ENCODE data around the gene HNF4A. TPM values are rescaled to one million over a fixed set of nuclear protein-coding genes. Genes with fewer than 3 reads are reported as not detected.

The HNF4A gene
- total and polyA plus RNA-seq, 2 of the 13 experiments (the other 11 are each of a cell fraction or from before 2014, with no cell fraction given): 80.9 to 169 TPM

GRCh38 chr20:44478206-44478605, 122.7 kb downstream of the HNF4A start (continued):
- no peak for TF ChIP-seq PRDM4 (CRISPR knock-in tag; IDR thresholded peaks at IDR 0.05; ENCODE audit: borderline replicate concordance)
- TF ChIP-seq, protein P1, sequence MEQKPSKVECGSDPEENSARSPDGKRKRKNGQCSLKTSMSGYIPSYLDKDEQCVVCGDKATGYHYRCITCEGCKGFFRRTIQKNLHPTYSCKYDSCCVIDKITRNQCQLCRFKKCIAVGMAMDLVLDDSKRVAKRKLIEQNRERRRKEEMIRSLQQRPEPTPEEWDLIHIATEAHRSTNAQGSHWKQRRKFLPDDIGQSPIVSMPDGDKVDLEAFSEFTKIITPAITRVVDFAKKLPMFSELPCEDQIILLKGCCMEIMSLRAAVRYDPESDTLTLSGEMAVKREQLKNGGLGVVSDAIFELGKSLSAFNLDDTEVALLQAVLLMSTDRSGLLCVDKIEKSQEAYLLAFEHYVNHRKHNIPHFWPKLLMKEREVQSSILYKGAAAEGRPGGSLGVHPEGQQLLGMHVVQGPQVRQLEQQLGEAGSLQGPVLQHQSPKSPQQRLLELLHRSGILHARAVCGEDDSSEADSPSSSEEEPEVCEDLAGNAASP (CRISPR knock-in tag; IDR thresholded peaks at IDR 0.05; ENCODE audit: borderline replicate concordance): no peak

GRCh38 chr20:44479643-44480042, 124.1 kb downstream of the HNF4A start:
- H2AFZ ChIP-seq (ENCODE audit: low read length): no peak overlapping the region
- no TSS peak for BruUV-seq (replicated peaks)
- H3K27me3 ChIP-seq (ENCODE audit: control insufficient read depth in 1 of 2, insufficient read depth in 2 of 2, low read length in 2 of 2): no peaks in the 10 kb centered on the region; a peak in 1 of 5 replicates
- intact Hi-C loops (cut with micrococcal nuclease; ENCODE audit: unreplicated experiment) (no loop called here), in situ Hi-C loops (cut with HindIII; ENCODE audit: extremely low pct_ligation_motif_present, low pct_unique_long_range_greater_than_20kb) (loop anchor here (5.0 to 10.0 kb wide), 2 partner anchors 128 to 365 kb away; no protein-coding TSS in a partner anchor)
- no peak for ATAC-seq
- peaks cover 13 to 38% of the 10 kb centered on the region in 2 experiments for H3K36me3 ChIP-seq (replicated peaks in 1 of 2; ENCODE audit: control insufficient read depth in 1 of 2, insufficient read depth in 2 of 2, low read length in 2 of 2)
- CTCF ChIA-PET (ENCODE audit: low intra/inter-chr PET ratio, low total read pairs): no interaction called here
- 90% methylated on average over 5 of the region's 5 CpGs for WGBS (ENCODE audit: low lambda C conversion rate)
- no peak overlapping the region for H3K9ac ChIP-seq (ENCODE audit: insufficient read depth, low read depth, low read length)
- no peak for DNase-seq (ENCODE audit: low spot score)
- POLR2A ChIA-PET: interaction anchor here (0.6 to 1.1 kb wide), 2 partner anchors 23 to 44 kb away, joined by 3 read pairs; no protein-coding TSS in a partner anchor
- H3K4me1 ChIP-seq (ENCODE audit: insufficient read depth, low read length): peaks cover 21% of the 10 kb centered on the region
- no peaks in the 10 kb centered on the region for H4K20me1 ChIP-seq (ENCODE audit: insufficient read depth, low read length)
- H3K4me2 ChIP-seq (ENCODE audit: low read depth, low read length): no peak overlapping the region
- H3K4me3 ChIP-seq (replicated peaks in 1 of 3; ENCODE audit: insufficient read depth in 1 of 3, low read depth in 2 of 3, low read length in 3 of 3): no peak overlapping the region
- no peak for FAIRE-seq
- no peak overlapping the region for H3K27ac ChIP-seq (ENCODE audit: extremely low read length, insufficient read depth, low read length)
- peaks cover 12% of the 10 kb centered on the region for H3K79me2 ChIP-seq (ENCODE audit: insufficient read depth, low read length)
- H3K9me3 ChIP-seq (ENCODE audit: low read length): no peaks in the 10 kb centered on the region
- TF ChIP-seq ZNF766 (CRISPR knock-in tag; IDR thresholded peaks at IDR 0.05; ENCODE audit: borderline replicate concordance) (no peak), CEBPB (IDR thresholded peaks at IDR 0.05; ENCODE audit: borderline replicate concordance, low read depth, low read length) (no peak), FOXJ3 (CRISPR knock-in tag; IDR thresholded peaks at IDR 0.05; ENCODE audit: borderline replicate concordance) (no peak), ERF (CRISPR knock-in tag; IDR thresholded peaks at IDR 0.05) (no peak)
- TF ChIP-seq, protein P2, sequence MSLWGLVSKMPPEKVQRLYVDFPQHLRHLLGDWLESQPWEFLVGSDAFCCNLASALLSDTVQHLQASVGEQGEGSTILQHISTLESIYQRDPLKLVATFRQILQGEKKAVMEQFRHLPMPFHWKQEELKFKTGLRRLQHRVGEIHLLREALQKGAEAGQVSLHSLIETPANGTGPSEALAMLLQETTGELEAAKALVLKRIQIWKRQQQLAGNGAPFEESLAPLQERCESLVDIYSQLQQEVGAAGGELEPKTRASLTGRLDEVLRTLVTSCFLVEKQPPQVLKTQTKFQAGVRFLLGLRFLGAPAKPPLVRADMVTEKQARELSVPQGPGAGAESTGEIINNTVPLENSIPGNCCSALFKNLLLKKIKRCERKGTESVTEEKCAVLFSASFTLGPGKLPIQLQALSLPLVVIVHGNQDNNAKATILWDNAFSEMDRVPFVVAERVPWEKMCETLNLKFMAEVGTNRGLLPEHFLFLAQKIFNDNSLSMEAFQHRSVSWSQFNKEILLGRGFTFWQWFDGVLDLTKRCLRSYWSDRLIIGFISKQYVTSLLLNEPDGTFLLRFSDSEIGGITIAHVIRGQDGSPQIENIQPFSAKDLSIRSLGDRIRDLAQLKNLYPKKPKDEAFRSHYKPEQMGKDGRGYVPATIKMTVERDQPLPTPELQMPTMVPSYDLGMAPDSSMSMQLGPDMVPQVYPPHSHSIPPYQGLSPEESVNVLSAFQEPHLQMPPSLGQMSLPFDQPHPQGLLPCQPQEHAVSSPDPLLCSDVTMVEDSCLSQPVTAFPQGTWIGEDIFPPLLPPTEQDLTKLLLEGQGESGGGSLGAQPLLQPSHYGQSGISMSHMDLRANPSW (CRISPR knock-in tag; IDR thresholded peaks at IDR 0.05; ENCODE audit: borderline replicate concordance): no peak
- TF ChIP-seq, protein P3, sequence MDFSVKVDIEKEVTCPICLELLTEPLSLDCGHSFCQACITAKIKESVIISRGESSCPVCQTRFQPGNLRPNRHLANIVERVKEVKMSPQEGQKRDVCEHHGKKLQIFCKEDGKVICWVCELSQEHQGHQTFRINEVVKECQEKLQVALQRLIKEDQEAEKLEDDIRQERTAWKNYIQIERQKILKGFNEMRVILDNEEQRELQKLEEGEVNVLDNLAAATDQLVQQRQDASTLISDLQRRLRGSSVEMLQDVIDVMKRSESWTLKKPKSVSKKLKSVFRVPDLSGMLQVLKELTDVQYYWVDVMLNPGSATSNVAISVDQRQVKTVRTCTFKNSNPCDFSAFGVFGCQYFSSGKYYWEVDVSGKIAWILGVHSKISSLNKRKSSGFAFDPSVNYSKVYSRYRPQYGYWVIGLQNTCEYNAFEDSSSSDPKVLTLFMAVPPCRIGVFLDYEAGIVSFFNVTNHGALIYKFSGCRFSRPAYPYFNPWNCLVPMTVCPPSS (IDR thresholded peaks at IDR 0.05): no peak
- TF ChIP-seq, protein P4, sequence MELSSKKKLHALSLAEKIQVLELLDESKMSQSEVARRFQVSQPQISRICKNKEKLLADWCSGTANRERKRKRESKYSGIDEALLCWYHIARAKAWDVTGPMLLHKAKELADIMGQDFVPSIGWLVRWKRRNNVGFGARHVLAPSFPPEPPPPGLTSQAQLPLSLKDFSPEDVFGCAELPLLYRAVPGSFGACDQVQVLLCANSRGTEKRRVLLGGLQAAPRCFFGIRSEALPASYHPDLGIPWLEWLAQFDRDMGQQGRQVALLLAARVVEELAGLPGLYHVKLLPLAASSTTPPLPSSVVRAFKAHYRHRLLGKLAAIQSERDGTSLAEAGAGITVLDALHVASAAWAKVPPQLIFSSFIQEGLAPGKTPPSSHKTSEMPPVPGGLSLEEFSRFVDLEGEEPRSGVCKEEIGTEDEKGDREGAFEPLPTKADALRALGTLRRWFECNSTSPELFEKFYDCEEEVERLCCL (CRISPR knock-in tag; IDR thresholded peaks at IDR 0.05; ENCODE audit: borderline replicate concordance): no peak
- TF ChIP-seq, protein P5, sequence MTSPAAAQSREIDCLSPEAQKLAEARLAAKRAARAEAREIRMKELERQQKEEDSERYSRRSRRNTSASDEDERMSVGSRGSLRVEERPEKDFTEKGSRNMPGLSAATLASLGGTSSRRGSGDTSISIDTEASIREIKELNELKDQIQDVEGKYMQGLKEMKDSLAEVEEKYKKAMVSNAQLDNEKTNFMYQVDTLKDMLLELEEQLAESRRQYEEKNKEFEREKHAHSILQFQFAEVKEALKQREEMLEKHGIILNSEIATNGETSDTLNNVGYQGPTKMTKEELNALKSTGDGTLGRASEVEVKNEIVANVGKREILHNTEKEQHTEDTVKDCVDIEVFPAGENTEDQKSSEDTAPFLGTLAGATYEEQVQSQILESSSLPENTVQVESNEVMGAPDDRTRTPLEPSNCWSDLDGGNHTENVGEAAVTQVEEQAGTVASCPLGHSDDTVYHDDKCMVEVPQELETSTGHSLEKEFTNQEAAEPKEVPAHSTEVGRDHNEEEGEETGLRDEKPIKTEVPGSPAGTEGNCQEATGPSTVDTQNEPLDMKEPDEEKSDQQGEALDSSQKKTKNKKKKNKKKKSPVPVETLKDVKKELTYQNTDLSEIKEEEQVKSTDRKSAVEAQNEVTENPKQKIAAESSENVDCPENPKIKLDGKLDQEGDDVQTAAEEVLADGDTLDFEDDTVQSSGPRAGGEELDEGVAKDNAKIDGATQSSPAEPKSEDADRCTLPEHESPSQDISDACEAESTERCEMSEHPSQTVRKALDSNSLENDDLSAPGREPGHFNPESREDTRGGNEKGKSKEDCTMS (CRISPR knock-in tag; conservative IDR thresholded peaks at IDR 0.05): no peak
